ENCODE results near the gene KCNN3.
A peak's percentile ranks its signal among the peaks of the same experiment; 100 is the strongest.

The KCNN3 gene

DNA sequence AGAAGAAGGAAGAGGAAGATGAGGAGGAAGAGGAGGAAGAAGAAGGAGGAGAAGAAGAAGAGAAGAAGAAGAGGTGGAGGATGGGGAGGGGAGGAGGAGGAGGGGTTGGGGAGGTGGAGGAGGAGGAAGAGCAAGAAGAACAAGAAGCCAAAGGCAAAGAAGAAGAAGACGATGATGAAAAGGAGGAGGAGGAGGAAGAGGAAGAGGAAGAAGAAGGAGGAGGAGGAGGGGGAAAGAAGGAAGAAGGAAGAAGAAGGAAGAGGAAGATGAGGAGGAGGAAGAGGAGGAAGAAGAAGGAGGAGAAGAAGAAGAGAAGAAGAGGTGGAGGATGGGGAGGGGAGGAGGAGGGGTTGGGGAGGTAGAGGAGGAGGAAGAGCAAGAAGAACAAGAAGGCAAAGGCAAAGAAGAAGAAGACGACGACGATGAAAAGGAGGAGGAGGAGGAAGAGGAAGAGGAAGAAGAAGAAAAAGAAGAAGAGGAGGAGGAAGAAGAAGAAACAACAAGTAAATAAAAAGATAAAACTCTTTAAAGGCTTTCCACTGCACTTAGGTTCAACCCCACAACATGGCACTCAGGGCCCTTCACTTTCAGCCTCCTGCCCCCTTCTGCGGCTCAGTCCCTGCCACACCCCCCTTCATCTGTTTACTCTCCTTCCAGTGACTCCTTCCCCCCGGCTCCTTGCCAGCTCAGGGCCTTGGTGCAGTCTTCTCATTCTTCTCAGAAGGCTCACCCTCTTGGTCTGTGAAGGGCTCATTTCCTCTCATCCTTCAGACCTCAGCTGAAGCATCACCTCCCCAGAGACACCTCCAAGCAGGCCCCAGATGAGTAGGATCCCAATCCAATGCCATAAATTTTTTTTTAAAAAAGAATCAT lies 114.0 kb downstream of the KCNN3 start:
- Histone ChIP-seq H3K27me3 (ENCODE audit: control insufficient read depth in 1 of 2, insufficient read depth in 2 of 2, low read length in 2 of 2) (peaks cover 0 to 8% of the 10 kb centered on the region in 2 donors), H3K9me3 (ENCODE audit: control insufficient read depth in 2 of 2, low read length in 2 of 2) (no peaks in the 10 kb centered on the region), H3K27ac (ENCODE audit: low read length) (no peak overlapping the region), H3K4me3 (ENCODE audit: low read length in 2 of 2) (no peak overlapping the region), H3K4me1 (ENCODE audit: control insufficient read depth, insufficient read depth, low read length) (peaks cover 11% of the 10 kb centered on the region), H3K36me3 (ENCODE audit: control insufficient read depth in 2 of 2, insufficient read depth in 2 of 2, low read length in 2 of 2) (no peaks in the 10 kb centered on the region), H3K9ac (ENCODE audit: low read length in 2 of 2) (no peak overlapping the region)

DNA sequence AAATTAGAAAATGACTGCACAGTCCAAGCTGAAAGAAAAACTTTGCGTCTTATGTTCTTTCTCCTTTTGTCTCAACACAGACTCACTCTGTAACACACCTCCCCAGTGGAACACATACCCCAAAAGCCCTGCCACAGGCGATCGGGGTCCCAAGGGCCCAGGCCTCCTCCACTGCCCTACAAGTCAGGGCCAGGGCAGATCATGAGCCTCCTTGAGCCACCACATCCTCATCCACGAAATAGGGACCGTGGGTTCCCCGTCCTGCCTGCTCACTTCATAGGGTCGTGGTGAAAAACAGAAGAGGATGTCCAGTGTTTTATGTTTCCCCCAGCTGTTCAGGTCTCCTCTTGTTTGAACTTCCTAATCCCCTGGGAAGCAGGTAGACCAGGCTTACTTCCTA lies 116.7 kb downstream of the KCNN3 start:
- no peak overlapping the region for H3K9ac ChIP-seq (ENCODE audit: low read length in 2 of 2)
- no peak overlapping the region for H3K4me3 ChIP-seq (ENCODE audit: low read length in 2 of 2)
- no peaks in the 10 kb centered on the region for H3K36me3 ChIP-seq (ENCODE audit: control insufficient read depth in 2 of 2, insufficient read depth in 2 of 2, low read length in 2 of 2)
- H3K27ac ChIP-seq (ENCODE audit: low read length) = no peak overlapping the region
- no peaks in the 10 kb centered on the region for H3K9me3 ChIP-seq (ENCODE audit: control insufficient read depth in 2 of 2, low read length in 2 of 2)
- H3K27me3 ChIP-seq (ENCODE audit: control insufficient read depth in 1 of 2, insufficient read depth in 2 of 2, low read length in 2 of 2) = peaks cover 0 to 4% of the 10 kb centered on the region in 2 donors
- peaks cover 16% of the 10 kb centered on the region for H3K4me1 ChIP-seq (ENCODE audit: control insufficient read depth, insufficient read depth, low read length)

DNA sequence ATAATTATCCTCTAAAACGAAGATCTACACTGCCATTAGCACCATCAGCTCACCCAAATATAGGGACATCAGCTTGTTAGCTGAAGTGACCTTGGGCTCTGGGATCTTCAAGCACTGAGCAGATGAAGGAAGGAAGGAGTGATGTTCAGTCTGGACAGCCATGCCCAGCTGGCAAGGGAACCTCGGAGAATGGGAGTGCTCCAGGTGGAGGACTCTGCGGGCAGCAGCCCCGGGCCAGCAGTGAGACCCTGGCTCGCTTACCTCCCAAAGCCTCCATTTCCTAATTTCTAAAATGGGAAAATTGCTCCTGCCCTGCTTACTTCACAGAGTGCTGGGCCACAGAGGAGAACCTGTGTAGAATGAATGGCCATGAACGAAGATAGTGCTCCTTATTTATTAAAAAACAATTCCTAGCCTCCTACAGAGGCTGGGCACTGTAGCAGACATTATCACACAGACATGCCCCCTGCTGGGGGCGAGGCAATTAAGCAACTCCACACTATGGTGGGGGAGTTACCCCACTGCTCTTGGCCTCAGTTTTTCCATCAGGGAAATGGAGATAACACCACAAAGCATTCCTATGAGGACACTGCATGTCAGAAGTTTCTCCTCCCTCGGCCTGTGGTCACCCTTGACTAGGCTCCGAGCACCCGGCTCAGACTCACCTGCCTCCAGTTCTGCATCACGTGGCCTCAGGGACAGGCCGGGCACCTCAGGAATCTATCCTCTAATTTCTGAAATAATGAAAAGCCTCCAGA lies 117.6 kb downstream of the KCNN3 start:
- Histone ChIP-seq H3K9me3 (ENCODE audit: control insufficient read depth in 2 of 2, low read length in 2 of 2) (no peaks in the 10 kb centered on the region), H3K27me3 (ENCODE audit: control insufficient read depth in 1 of 2, insufficient read depth in 2 of 2, low read length in 2 of 2) (peaks cover 0 to 4% of the 10 kb centered on the region in 2 donors), H3K4me1 (ENCODE audit: control insufficient read depth, insufficient read depth, low read length) (peaks cover 20% of the 10 kb centered on the region), H3K27ac (ENCODE audit: low read length) (no peak overlapping the region), H3K4me3 (ENCODE audit: low read length in 2 of 2) (no peak overlapping the region), H3K36me3 (ENCODE audit: control insufficient read depth in 2 of 2, insufficient read depth in 2 of 2, low read length in 2 of 2) (no peaks in the 10 kb centered on the region), H3K9ac (ENCODE audit: low read length in 2 of 2) (no peak overlapping the region)

DNA sequence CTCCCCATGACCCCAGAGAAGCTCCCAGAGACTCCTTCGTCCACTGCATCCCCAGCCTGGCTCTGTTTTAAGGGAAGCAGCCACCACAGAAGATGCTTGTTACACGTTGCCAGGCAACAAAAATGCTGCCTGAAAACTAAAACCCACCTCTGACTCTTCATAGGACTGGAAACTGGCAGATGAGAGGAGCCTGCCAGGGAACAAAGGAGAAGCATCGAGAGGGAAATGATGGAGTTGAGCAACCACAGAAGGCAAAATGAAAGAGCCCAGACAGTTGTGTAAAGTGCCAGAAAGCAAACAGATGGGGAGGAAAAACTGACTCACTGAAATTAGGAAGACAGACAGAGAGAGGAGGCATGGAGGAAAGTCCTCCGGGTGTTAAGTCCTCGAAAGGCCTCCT lies 118.4 kb downstream of the KCNN3 start:
- Histone ChIP-seq H3K27me3 (ENCODE audit: control insufficient read depth in 1 of 2, insufficient read depth in 2 of 2, low read length in 2 of 2) (peaks cover 0 to 4% of the 10 kb centered on the region in 2 donors), H3K27ac (ENCODE audit: low read length) (peak overlapping the region; percentile 31), H3K36me3 (ENCODE audit: control insufficient read depth in 2 of 2, insufficient read depth in 2 of 2, low read length in 2 of 2) (no peaks in the 10 kb centered on the region), H3K4me1 (ENCODE audit: control insufficient read depth, insufficient read depth, low read length) (peaks cover 27% of the 10 kb centered on the region), H3K4me3 (ENCODE audit: low read length in 2 of 2) (no peak overlapping the region), H3K9ac (ENCODE audit: low read length in 2 of 2) (no peak overlapping the region), H3K9me3 (ENCODE audit: control insufficient read depth in 2 of 2, low read length in 2 of 2) (no peaks in the 10 kb centered on the region)

DNA sequence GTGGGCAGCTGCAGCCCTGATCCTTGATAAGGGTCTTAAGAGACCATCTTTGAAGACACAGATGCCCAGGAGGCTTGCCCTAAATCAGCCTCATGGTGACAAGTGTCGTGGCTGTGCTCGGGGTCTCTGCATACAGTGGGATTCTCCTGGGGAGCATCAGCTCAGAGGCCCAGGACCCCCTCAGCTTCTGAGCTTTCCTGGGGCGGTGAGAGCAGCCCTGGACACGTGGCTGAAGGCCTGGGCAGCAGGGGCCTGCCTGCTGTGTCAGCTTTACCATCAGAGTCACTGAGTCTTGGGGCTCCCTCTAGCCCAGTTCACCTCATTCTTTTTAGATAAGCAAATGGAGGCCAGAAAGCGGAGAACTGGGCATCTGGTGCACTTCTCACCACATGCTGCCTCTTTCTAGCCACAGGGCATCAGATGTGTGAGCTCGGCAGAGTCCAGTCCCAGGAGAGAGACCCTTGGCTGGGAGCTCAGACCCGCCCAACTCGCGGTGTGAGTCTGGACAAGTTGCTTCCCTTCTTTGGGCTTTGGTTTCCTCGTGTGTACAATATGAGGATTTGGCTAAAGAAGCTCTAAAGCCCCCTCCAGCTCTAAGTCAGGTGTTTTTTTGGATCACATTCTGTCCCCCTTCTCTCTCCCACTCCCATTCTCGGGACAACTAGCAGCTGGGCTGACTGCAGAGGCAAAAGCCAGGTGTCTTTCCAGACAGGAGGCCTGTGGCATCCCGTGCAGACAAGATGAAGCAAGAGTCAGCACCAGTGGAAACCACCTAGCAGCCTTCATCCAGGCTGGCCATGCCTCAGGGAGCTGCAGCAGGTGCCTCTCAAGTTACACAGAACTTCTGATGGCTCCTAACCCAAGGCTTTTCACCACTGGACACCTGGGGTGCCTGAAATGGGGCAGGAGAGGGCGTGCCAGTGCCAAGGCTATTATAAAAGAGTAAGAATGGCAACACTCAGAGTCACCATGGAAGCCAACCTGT lies 119.1 kb downstream of the KCNN3 start:
- Histone ChIP-seq H3K27me3 (ENCODE audit: control insufficient read depth in 1 of 2, insufficient read depth in 2 of 2, low read length in 2 of 2) (peaks cover 0 to 4% of the 10 kb centered on the region in 2 donors), H3K4me3 (ENCODE audit: low read length in 2 of 2) (no peak overlapping the region), H3K27ac (ENCODE audit: low read length) (peak overlapping the region; percentile 31), H3K9ac (ENCODE audit: low read length in 2 of 2) (no peak overlapping the region), H3K36me3 (ENCODE audit: control insufficient read depth in 2 of 2, insufficient read depth in 2 of 2, low read length in 2 of 2) (no peaks in the 10 kb centered on the region), H3K9me3 (ENCODE audit: control insufficient read depth in 2 of 2, low read length in 2 of 2) (no peaks in the 10 kb centered on the region), H3K4me1 (ENCODE audit: control insufficient read depth, insufficient read depth, low read length) (peaks cover 28% of the 10 kb centered on the region)

DNA sequence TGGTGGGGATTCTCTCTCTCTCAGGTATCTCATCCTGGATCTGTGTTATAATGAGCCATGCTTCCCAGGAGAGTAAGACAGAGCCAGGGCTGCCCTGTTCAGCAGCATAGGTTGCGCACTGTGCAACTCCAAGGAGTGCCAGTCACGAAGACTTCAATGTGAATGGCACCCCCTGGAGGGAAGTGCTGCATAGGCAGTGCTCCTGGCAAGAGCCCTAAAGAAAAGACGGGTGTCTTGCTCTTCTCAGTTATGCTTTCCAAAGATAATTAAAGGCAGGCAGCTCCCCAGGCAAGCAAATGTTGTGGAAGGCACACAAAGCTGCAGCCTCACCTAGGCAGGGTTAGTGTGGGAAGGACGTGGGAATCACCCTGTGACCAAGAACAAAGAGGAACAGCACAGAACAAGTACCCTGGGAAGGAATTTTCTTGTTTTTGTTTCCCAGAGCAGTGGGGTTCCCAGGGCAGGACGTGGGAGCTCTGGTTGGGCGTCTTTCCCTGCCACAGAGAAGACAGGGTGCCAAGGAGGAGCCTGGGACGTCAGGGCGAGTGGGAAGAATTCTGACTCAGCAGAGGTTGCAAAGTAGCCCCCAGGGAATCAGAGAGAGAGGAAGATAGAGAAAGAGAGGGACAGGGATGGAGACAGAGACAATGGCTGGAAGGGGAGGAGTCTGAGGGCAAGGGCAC lies 120.9 kb downstream of the KCNN3 start:
- Histone ChIP-seq H3K36me3 (ENCODE audit: control insufficient read depth in 2 of 2, insufficient read depth in 2 of 2, low read length in 2 of 2) (no peaks in the 10 kb centered on the region), H3K27me3 (ENCODE audit: control insufficient read depth in 1 of 2, insufficient read depth in 2 of 2, low read length in 2 of 2) (no peaks in the 10 kb centered on the region), H3K9ac (ENCODE audit: low read length in 2 of 2) (no peak overlapping the region), H3K4me1 (ENCODE audit: control insufficient read depth, insufficient read depth, low read length) (peaks cover 30% of the 10 kb centered on the region), H3K9me3 (ENCODE audit: control insufficient read depth in 2 of 2, low read length in 2 of 2) (no peaks in the 10 kb centered on the region), H3K27ac (ENCODE audit: low read length) (peak overlapping the region; percentile 6), H3K4me3 (ENCODE audit: low read length in 2 of 2) (no peak overlapping the region)

DNA sequence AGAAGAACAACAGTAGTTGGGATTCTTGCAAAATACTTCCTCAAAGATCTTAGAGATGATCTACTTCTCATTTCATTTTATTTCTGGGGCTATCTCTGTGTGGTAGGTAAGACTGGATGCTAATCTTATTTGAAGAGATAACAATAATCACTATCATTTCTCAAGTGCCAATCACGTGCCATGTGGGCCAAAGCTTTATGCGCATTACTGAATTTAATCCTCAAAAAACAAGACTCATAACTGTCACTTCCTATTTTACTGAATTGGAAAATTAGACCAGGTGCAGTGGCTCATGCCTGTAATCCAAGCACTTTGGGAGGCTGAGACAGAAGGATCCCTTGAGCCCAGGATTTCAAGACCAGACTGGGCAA lies 121.7 kb downstream of the KCNN3 start:
- Histone ChIP-seq H3K4me3 (ENCODE audit: low read length in 2 of 2) (no peak overlapping the region), H3K4me1 (ENCODE audit: control insufficient read depth, insufficient read depth, low read length) (peaks cover 30% of the 10 kb centered on the region), H3K27me3 (ENCODE audit: control insufficient read depth in 1 of 2, insufficient read depth in 2 of 2, low read length in 2 of 2) (no peaks in the 10 kb centered on the region), H3K36me3 (ENCODE audit: control insufficient read depth in 2 of 2, insufficient read depth in 2 of 2, low read length in 2 of 2) (no peaks in the 10 kb centered on the region), H3K27ac (ENCODE audit: low read length) (no peak overlapping the region), H3K9ac (ENCODE audit: low read length in 2 of 2) (peak overlapping the region in 1 of 2 donors; percentile 45), H3K9me3 (ENCODE audit: control insufficient read depth in 2 of 2, low read length in 2 of 2) (no peaks in the 10 kb centered on the region)

DNA sequence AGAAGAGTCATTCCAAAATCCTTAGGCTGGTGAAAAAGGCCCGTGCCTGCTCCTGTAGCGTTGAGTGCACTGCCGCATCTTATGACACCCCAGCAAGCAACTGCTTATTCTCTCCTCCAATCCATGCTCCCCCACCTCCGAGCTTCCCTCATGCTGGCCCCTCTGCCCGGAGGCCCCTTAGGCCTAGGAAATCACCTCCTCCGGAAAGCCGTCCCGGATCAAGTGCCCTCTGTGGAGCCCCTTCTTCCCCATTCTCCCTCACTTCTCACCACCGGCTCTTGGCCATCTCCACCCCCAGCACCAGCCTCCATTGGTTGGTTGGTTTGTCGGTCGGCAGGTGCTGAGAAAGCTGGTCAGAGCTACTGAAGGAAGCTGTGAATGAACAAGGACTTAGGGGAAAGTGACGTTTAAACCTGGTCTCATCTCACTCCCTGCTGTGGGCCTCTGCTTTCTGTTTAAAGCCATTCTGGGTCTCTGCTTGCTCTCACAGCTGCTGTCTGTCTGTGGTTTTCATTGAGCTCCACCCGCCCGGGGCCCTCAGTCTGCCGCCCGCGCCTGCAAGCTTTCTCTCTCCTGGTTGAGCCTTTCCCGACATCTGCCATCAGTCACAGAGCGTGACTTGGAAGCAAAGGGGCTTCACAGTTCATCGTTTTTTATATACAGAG lies 122.2 kb downstream of the KCNN3 start:
- no peaks in the 10 kb centered on the region for H3K9me3 ChIP-seq (ENCODE audit: control insufficient read depth in 2 of 2, low read length in 2 of 2)
- peaks cover 30% of the 10 kb centered on the region for H3K4me1 ChIP-seq (ENCODE audit: control insufficient read depth, insufficient read depth, low read length)
- no peak overlapping the region for H3K4me3 ChIP-seq (ENCODE audit: low read length in 2 of 2)
- H3K9ac ChIP-seq (ENCODE audit: low read length in 2 of 2) = peak overlapping the region in 1 of 2 donors; percentile 45
- no peaks in the 10 kb centered on the region for H3K27me3 ChIP-seq (ENCODE audit: control insufficient read depth in 1 of 2, insufficient read depth in 2 of 2, low read length in 2 of 2)
- H3K36me3 ChIP-seq (ENCODE audit: control insufficient read depth in 2 of 2, insufficient read depth in 2 of 2, low read length in 2 of 2) = no peaks in the 10 kb centered on the region
- H3K27ac ChIP-seq (ENCODE audit: low read length) = peak overlapping the region; percentile 37

DNA sequence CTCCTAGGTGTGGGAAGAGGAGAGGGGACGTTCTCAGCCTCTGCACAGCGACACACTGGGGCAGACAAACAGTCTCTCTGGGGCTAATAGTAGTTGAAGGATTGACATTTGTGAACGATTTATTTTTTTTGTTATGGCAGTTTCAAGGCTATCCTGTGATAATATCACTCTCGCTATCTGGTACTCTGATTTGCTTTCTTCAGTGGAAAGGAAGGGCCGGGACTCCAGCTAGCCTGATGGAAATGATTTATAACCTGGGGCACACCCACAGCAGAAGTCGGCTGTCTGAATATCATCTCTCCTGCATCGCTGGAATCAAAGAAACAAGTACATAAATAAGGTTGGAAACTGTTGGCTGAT lies 122.7 kb downstream of the KCNN3 start:
- no peak overlapping the region for H3K4me3 ChIP-seq (ENCODE audit: low read length in 2 of 2)
- H3K9me3 ChIP-seq (ENCODE audit: control insufficient read depth in 2 of 2, low read length in 2 of 2) = no peaks in the 10 kb centered on the region
- H3K27ac ChIP-seq (ENCODE audit: low read length) = peak overlapping the region; percentile 37
- peak overlapping the region in 1 of 2 donors; percentile 45 for H3K9ac ChIP-seq (ENCODE audit: low read length in 2 of 2)
- H3K36me3 ChIP-seq (ENCODE audit: control insufficient read depth in 2 of 2, insufficient read depth in 2 of 2, low read length in 2 of 2) = no peaks in the 10 kb centered on the region
- H3K27me3 ChIP-seq (ENCODE audit: control insufficient read depth in 1 of 2, insufficient read depth in 2 of 2, low read length in 2 of 2) = no peaks in the 10 kb centered on the region
- peaks cover 33% of the 10 kb centered on the region for H3K4me1 ChIP-seq (ENCODE audit: control insufficient read depth, insufficient read depth, low read length)

Measured in stomach smooth muscle (tissue), 2 donors.